Measurements from ENCODE around the gene SEMA5A.
"Not testable (repeated sequence)": the region's sequence is repeated elsewhere in the genome, so short reads cannot be mapped to it uniquely, and the experiment has no call there.

SEMA5A gene

GRCh38 chr5:9439531-9440292 is 106.2 kb downstream of the SEMA5A start:
- no peak for DNase-seq

- no peak for DNase-seq
These were observed 107.1 kb downstream of the SEMA5A start for GRCh38 chr5:9438596-9439354.

DNA sequence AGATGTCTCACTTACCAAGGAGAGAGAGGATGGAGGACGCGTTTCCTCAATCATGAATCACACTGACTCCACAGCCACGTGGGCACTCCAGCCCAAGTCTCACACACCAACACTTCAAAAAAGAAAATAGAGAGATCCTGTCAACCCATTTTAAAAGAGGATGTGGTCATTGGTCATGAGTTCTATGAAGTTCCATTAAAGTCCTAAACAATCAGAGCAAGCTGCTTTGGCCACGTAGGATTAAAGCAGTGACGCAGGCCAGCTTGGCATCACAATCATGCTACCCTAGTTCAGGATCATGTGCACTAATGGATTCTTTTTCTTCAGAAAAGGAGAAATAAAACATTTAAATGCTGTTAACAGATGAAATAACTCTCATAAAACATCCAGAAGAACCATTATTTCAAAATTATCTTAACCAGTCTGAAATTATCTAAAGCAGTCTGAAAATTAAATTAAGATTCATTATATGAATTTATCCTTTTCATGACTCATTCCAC is 108.1 kb downstream of the SEMA5A start:
- peak; percentile 83 for DNase-seq

GRCh38 chr5:9431496-9432258 is 114.2 kb downstream of the SEMA5A start:
- no peak for DNase-seq

DNA sequence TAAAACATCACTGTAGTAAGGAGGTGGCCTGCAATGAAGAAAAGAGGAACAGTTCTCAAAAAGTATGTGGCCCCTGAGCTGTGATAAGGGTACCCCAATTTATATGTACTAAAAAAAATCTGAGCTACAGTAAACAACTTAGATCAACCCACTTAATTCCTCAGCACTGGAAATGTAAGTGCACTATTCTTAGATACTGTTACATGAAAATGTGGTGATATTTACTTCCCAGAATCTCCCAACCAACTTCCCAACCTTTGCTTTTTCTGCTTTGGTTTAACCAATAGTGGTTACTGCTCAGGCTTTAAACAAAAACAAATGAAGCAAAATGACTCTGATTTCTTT is 114.8 kb downstream of the SEMA5A start:
- DNase-seq = no peak

DNA sequence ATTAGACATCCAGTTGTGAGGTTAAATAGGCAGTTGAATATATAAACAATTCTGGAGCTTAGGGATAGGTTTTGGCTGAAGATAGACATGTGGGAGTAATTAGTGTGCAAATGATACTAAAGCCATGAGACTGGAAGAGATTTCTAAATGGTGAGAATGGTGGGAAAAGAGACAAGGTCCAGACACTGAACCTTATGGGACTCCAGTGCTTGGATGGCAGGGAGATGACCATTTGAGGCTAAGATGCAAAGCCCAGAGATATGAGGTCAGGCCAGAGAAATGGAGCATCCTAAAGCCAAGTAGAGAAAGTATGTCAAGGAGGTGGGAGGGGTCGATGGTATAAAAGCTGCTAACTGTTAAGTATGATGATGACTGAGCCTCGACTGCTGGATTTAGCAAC is 115.6 kb downstream of the SEMA5A start:
- DNase-seq = no peak

DNA sequence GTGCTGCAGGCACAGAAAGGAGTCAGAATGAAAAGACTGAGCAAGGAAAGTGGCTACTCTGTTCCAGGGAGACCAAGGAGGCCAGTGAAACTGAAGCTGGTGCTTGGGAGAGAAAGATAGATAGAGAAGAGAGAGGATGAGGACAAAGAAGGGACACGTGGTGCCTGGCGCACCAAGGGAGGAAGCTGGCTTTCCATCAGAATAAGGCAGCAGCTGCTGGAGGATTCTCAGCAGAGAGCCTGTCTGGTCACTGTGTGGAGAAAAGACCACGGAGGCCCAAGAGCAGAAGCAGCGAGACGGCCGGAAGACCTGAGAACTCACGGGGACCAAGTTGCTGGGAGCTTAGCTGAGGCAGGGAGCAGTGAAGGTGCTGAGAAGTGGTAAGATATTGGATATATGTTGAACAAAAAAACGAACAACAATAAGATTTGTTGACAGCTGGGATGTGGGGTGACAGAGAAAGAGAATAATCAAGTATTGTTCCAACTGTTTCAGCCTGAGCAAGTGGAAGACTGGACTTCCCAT is 116.1 kb downstream of the SEMA5A start:
- DNase-seq = no peak

DNA sequence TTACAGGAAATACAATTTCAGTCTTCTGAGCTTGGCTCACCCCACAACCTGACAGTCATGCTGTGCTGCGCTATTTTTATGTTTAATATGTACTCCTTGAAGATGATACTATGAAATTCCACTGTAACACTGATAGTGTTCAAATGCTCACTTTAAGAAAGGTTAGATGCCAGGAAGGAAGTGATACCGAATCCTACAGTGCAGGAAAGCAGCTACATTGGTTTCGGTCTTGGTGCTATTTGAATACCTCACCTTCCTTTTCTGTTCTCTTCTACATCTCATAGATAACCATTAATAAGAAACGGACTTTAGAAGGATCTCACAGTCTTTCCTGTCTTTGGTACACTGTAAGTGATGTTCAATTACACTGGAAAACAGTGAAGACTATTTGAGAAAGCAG is 117.6 kb downstream of the SEMA5A start:
- DNase-seq = no peak

DNA sequence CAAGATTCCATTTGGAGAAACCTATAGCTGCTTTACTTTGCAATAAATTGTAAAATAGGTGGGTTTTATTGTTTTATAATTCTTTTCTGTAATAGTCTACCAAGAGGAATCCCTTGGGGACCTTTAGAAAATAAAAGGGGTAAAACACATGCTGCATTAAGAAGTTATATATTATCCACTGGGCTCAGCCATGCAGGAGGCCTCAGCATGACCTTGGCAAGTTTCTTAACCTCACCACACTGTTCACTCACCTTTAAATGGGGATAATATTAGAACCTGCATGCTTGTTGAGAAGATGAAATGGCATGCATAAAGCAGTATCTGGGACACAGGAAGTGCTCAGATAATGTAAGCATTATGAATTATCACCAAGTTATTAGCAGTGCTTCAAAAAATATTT is 120.2 kb downstream of the SEMA5A start:
- no peak for DNase-seq

DNA sequence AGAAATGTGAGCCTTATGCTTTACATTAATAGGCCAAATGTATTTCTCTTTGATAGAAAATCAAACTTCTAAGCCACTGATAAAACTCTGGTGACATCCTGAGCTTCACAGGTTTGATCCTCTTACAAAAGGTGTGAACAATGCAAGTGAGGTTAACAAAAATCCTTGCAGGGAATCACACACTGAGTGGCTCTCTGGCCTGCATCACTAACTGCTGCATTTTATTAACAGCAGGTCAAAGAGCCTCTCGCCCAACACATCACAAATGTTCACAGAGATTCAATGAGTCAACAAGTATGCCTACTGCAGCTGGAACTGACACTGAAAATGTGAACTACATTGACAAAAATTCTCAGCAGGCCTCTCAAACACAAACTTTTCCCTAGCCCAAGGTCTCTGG is 122.3 kb downstream of the SEMA5A start:
- DNase-seq = peak; percentile 42

GRCh38 chr5:9421884-9422283 is 124.0 kb downstream of the SEMA5A start:
- no peak for DNase-seq

GRCh38 chr5:9419794-9420193 is 126.1 kb downstream of the SEMA5A start:
- no peak for DNase-seq

GRCh38 chr5:9415566-9415965 is 130.3 kb downstream of the SEMA5A start:
- no peak for DNase-seq

DNA sequence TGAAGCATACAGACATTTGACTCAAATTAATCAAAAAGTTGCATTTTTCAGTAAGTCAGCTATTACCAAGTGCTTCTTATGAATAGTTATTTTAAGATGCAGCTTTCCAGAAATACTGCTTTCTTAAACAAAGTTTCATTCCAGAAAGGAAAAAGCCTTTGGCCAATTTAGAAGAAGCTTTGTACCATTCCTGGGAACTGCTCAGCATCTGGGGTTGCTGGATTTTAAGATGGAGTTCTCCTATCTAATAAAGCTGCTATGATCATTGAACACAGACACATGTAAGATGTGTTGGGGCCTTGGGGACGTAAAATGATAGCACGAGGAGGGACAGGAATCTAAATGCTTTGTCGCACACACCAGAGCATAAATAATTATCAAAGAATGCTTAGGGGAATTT is 130.8 kb downstream of the SEMA5A start:
- no peak for DNase-seq

GRCh38 chr5:9411142-9411541 is 134.7 kb downstream of the SEMA5A start:
- no peak for DNase-seq

DNA sequence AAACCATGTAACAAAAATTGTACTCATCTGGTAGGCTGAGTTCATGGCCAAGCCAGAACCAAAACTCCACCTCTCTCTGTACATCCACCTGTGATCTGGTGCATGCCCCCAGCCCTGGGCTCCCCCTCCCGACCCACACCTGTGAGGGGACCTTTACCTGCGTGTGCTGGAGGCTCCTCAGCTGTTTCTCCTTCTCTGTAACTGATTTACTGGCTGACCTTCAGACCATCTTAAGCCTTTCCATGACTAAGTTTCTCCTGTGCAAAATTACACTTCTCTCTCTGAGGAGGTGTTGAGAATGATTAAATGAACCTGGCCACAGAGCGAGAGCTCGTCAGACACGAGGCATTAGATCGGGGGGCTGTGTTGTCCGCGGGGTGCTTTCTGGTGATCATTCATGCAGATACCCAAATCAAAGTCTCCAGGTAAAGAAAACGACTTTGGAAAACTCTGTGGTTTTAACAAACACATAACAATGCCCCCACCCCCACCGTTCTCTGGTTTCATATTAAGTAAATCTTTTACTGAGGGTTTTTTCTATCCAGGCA is 136.4 kb downstream of the SEMA5A start:
- no peak for DNase-seq

DNA sequence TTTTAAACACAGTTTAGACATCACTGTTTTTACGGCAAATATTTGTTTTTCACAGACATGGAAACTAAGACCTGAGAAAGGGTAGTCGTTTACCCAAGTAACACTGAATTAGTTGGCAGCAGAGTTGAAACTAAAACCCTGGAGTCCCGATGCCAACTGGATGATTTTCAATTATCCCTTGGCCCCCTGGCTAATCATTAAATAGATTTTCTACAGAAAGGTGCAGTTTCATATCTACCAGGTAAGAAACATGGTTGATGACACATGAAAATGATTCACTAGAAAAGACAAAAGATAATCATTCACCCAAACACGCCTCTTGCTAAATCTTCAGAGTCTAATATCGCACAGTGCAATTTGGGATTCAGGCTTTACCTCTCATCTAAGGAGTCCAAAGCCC is 136.9 kb downstream of the SEMA5A start:
- DNase-seq = no peak

- DNase-seq = no peak
These were observed 140.6 kb downstream of the SEMA5A start for GRCh38 chr5:9405196-9405754.

GRCh38 chr5:9401786-9402472 is 143.9 kb downstream of the SEMA5A start:
- peak; percentile 24 for DNase-seq

DNA sequence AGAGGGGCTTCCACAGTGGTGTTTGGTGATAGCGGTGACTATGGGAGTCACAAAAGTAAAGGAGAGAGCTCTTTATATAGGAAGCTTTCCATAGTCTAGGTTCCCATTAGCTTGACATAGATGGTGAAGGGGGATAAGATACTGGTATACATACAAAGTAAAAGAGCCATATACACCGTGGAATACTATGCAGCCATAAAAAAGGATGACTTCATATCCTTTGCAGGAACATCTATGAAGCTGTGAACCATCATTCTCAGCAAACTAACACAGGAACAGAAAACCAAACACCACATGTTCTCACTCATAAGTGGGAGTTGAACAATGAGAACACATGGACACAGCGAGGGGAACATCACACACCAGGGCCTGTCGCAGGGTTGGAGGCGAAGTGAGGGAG is 146.1 kb downstream of the SEMA5A start:
- not testable (repeated sequence) for DNase-seq

DNA sequence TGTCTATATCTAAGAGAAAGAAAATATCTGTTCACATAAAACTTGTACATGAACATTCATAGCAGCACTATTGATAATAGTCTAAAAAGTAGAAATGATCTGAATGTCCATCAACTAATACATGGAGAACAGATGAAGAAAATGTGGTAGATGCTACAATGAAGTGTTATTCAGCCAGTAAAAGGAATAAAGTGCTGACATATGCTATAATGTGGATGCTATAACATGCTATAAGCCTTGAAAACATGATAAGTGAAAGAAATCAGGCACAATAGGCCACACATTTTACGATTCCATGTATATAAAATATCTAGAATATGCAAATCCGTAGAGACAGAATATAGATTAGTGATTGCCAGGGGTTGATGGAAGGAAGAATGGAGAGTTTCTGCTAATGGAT is 146.8 kb downstream of the SEMA5A start:
- no peak for DNase-seq

DNA sequence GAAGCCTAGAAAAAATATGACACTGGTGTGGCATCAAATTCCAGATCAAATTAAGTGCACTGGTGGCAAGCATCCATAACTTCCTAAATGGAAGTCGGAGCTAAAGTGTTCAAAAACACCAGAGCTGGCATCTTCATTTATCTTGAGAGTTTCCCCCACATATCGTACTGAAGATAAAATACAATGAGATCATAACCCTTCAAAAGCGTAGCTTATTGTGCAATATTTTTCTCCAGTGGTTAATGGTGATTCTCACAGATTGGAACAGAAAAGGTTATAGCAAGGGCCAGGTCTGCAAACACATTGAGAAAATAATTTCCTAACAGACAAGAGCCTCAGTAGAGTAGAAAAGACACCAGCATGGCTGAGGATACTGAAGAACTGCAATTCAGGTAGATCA is 147.6 kb downstream of the SEMA5A start:
- no peak for DNase-seq

Data from fibroblast of skin of abdomen (primary cell).